Kidney epithelial cell (primary cell): ENCODE results near the gene B4GALT1. TPM values are rescaled to one million over a fixed set of nuclear protein-coding genes. Genes with fewer than 3 reads are reported as not detected.

Experiments used
- DNase-seq: peaks from one replicate; pipeline ENCODE4 v3.0.0-alpha.2; 2010; ENCODE audit warnings: low read depth
- H3K27me3 ChIP-seq: 2 replicates; pipeline ENCODE4 v1.6.0; 2011; ENCODE audit warnings: low read length; ENCODE audit not compliant: control insufficient read depth, insufficient read depth
- H3K36me3 ChIP-seq: 2 replicates; pipeline ENCODE4 v1.5.1; 2011; ENCODE audit warnings: low read length; ENCODE audit not compliant: control insufficient read depth, insufficient read depth
- H3K4me3 ChIP-seq: 2 replicates; pipeline ENCODE4 v1.5.1; 2011; ENCODE audit warnings: low read depth, mild to moderate bottlenecking, control low read depth, low read length
- total RNA-seq: library from RNA; depleted of rRNA; stranded (reverse); fragments of >200 nt; gene quantifications from 2 replicates; pipeline ENCODE4 v1.2.3, GENCODE V29; 2015
- TF ChIP-seq, protein P1 (sequence below): IDR thresholded peaks from 2 replicates; pipeline ENCODE4 v1.5.1; 2011; ENCODE audit warnings: mild to moderate bottlenecking, moderate library complexity, low read length, control low read depth, inconsistent platforms; ENCODE audit not compliant: insufficient read depth, poor library complexity, severe bottlenecking

The B4GALT1 gene
- total RNA-seq, 1 donor from 2014 or later = 86.1 TPM

DNA sequence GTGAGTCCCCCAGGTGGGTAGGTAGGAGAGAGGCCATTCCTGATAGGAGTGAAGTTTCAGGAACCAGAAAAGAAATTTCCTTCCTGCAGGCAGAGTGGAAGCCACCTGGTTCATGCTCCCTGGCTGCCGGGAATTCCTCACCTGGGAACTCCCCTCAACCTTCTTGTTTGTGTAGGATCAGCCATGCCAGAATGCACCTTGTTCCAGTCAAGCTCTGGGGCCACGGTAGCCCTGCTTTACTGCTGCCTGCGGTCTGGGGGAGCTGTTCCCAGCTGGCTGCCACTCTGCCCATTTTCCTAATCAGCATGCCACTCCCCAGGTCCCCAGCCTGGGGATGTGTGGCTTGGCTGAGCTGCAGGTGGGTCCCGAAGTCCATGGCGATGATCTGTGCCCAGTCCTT is 18.7 kb upstream of the B4GALT1 start:
- no peaks in the 10 kb centered on the region for H3K36me3 ChIP-seq
- TF ChIP-seq, protein P1, sequence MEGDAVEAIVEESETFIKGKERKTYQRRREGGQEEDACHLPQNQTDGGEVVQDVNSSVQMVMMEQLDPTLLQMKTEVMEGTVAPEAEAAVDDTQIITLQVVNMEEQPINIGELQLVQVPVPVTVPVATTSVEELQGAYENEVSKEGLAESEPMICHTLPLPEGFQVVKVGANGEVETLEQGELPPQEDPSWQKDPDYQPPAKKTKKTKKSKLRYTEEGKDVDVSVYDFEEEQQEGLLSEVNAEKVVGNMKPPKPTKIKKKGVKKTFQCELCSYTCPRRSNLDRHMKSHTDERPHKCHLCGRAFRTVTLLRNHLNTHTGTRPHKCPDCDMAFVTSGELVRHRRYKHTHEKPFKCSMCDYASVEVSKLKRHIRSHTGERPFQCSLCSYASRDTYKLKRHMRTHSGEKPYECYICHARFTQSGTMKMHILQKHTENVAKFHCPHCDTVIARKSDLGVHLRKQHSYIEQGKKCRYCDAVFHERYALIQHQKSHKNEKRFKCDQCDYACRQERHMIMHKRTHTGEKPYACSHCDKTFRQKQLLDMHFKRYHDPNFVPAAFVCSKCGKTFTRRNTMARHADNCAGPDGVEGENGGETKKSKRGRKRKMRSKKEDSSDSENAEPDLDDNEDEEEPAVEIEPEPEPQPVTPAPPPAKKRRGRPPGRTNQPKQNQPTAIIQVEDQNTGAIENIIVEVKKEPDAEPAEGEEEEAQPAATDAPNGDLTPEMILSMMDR = no peak
- no peak overlapping the region for H3K4me3 ChIP-seq
- no peaks in the 10 kb centered on the region for H3K27me3 ChIP-seq
- DNase-seq = no peak

DNA sequence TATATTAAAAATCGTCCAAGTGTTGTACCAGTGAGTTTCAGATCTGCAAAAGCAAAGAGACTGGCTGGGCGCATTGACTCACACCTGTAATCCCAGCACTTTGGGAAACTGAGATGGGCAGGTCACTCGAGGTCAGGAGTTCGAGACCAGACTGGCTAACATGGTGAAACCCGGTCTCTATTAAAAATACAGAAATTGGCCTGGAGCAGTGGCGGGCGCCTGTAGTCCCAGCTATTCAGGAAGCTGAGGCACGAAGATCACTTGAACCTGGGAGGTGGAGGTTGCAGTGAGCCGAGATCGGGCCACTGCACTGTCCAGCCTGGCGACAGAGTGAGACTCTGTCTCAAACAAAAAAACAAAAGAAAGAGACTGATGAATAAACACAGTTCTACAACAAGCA is 18.3 kb upstream of the B4GALT1 start:
- H3K27me3 ChIP-seq = no peaks in the 10 kb centered on the region
- DNase-seq = no peak
- H3K36me3 ChIP-seq = no peaks in the 10 kb centered on the region
- TF ChIP-seq, protein P1 = no peak
- no peak overlapping the region for H3K4me3 ChIP-seq

DNA sequence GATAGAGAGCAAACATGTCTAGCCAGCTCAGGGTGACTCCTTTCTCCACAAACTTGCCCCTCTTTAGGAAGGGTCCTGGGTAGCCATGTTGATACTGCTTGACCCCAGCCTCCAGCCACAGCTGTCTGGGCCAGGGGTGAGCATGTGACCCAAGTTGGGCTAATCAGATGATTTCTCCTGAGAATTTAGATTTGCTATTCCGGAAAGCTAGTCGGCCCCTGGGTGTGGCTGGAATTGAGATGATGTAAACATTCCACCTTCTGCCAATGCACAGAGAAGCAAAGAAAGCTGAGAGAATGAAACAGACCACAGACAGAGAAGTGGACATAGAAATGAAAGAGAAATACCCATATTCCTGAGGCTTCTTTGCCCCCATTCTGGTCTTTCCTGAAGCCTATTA is 17.8 kb upstream of the B4GALT1 start:
- no peaks in the 10 kb centered on the region for H3K36me3 ChIP-seq
- TF ChIP-seq, protein P1 = no peak
- no peak overlapping the region for H3K4me3 ChIP-seq
- H3K27me3 ChIP-seq = no peaks in the 10 kb centered on the region
- no peak for DNase-seq

DNA sequence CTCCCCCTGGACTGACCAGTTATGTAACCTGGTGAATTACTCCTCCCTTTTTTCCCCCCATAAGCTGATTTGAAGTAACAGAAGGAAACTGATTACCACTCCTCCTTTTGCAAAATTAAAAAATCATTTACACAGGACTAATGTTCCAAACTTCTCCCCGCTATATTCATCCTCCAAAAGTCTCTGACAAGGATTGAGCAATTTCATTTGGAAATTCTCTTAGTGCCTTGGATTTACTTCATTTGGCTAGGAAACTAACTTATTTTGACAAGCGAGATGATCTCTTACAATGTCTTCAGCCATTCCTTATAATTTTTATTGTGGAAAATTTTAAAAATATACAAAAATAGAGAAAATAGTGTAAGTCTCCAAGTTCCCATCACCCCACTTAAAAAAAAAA is 15.4 kb upstream of the B4GALT1 start:
- DNase-seq = no peak
- TF ChIP-seq, protein P1 = no peak
- Histone ChIP-seq H3K4me3 (no peak overlapping the region), H3K27me3 (no peaks in the 10 kb centered on the region), H3K36me3 (no peaks in the 10 kb centered on the region)

DNA sequence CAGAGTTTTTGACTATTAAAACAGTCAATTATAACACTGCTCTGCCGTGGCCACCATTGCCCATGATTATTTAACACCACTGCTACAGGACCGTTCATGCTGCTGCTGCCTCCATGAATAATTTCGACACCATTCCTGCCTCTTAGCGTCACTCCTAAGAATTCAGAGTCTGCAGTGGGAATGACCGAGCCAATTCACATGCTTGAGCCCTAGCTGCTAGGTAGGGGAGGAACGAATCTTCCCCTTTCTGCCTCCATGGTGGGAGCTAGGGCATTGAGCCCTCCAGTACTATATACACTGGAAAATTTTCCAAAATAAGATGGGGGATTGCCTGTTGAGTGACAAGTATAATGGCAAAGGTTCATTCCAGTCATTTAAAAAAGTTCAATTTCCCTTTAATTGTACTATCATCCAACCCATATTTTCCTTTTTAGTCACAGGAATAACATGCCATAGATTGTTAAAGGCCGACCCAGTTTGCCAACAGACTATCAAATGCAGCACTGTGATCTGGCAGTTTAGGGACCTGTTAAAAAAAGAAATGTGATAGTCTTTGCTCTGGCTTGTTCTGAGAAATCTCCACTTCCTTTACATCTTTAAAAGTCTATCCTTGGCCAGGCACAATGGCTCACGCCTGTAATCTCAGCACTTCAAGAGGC is 13.5 kb upstream of the B4GALT1 start:
- H3K27me3 ChIP-seq = no peaks in the 10 kb centered on the region
- TF ChIP-seq, protein P1 = no peak
- no peak for DNase-seq

More for the DNA sequence above, 13.5 kb upstream of the B4GALT1 start:
- Histone ChIP-seq H3K36me3 (no peaks in the 10 kb centered on the region), H3K4me3 (no peak overlapping the region)
